SU-DHL-6 (cell line): ENCODE results near the gene GRIK4.

ENCODE experiments used
- H2AFZ ChIP-seq: fragments of 200-600 bp; sonication (generic); 2 replicates; pipeline ENCODE4 v1.6.1; 2014; ENCODE audit warnings: low read depth, mild to moderate bottlenecking, moderate library complexity, mixed read lengths, antibody characterized with exemption, low read length; ENCODE audit not compliant: severe bottlenecking
- H3F3A ChIP-seq: fragments of 200-600 bp; shearing (Covaris generic); 2 replicates; pipeline ENCODE4 v1.6.0; 2016; ENCODE audit warnings: antibody characterized with exemption, mild to moderate bottlenecking; ENCODE audit not compliant: insufficient read depth
- H3K27ac ChIP-seq: fragments of 200-600 bp; sonication (generic); 2 replicates; pipeline ENCODE4 v1.5.1; 2016; ENCODE audit warnings: low read depth, mild to moderate bottlenecking, low read length, moderate library complexity, mixed read lengths
- H3K27me3 ChIP-seq: fragments of 200-600 bp; sonication (generic), shearing (Covaris generic); 2 replicates; pipeline ENCODE4 v1.6.0; 2014; ENCODE audit warnings: mild to moderate bottlenecking, low read length
- H3K36me3 ChIP-seq: fragments of 200-600 bp; sonication (generic); 2 replicates; pipeline ENCODE4 v1.6.1; 2014; ENCODE audit warnings: mild to moderate bottlenecking, low read length, mixed read lengths
- H3K4me2 ChIP-seq: fragments of 300-600, 200-600 bp; shearing (Covaris generic), sonication (generic); 2 replicates; pipeline ENCODE4 v1.6.0; 2014; ENCODE audit warnings: low read length, low read depth, mild to moderate bottlenecking; ENCODE audit not compliant: poor library complexity, severe bottlenecking
- H3K4me3 ChIP-seq: fragments of 200-600 bp; sonication (generic); 2 replicates; pipeline ENCODE4 v1.5.1; 2014; ENCODE audit warnings: antibody characterized with exemption, low read length, mild to moderate bottlenecking, mixed read lengths; ENCODE audit not compliant: insufficient read depth, poor library complexity, severe bottlenecking
- H3K79me2 ChIP-seq: fragments of 200-600 bp; sonication (generic); 2 replicates; pipeline ENCODE4 v1.6.1; 2014; ENCODE audit warnings: mild to moderate bottlenecking, low read length, moderate library complexity; ENCODE audit not compliant: insufficient read depth
- H3K9ac ChIP-seq: fragments of 200-600 bp; sonication (generic); 2 replicates; pipeline ENCODE4 v1.7.0; 2014; ENCODE audit warnings: mild to moderate bottlenecking, low read length
- H3K9me2 ChIP-seq: fragments of 200-600 bp; sonication (generic); replicated peaks from 2 replicates; pipeline ENCODE4 v1.6.1; 2014; ENCODE audit warnings: low read length; ENCODE audit not compliant: insufficient read depth
- H3K9me3 ChIP-seq: fragments of 200-600 bp; sonication (generic); 2 replicates; pipeline ENCODE4 v1.6.1; 2014; ENCODE audit warnings: low read length, mixed read lengths; ENCODE audit not compliant: insufficient read depth
- H4K20me1 ChIP-seq: fragments of 200-600 bp; sonication (generic); 2 replicates; pipeline ENCODE4 v1.6.1; 2014; ENCODE audit warnings: low read depth, mild to moderate bottlenecking, antibody characterized with exemption, low read length, moderate library complexity, mixed read lengths
- CTCF ChIP-seq: fragments of 200-600 bp; sonication (generic); IDR thresholded peaks from one replicate; pipeline ENCODE4 v1.5.1; 2017; ENCODE audit warnings: antibody characterized with exemption, mild to moderate bottlenecking, low read length, moderate library complexity; ENCODE audit not compliant: insufficient read depth, poor library complexity, severe bottlenecking
- EZH2phosphoT487 ChIP-seq: fragments of 200-600 bp; sonication (generic), shearing (Covaris generic); conservative IDR thresholded peaks from 2 replicates; pipeline ENCODE4 v1.6.1; 2018; ENCODE audit warnings: mild to moderate bottlenecking, antibody characterized with exemption, low read length, moderate library complexity, mixed read lengths

GRIK4 gene

DNA sequence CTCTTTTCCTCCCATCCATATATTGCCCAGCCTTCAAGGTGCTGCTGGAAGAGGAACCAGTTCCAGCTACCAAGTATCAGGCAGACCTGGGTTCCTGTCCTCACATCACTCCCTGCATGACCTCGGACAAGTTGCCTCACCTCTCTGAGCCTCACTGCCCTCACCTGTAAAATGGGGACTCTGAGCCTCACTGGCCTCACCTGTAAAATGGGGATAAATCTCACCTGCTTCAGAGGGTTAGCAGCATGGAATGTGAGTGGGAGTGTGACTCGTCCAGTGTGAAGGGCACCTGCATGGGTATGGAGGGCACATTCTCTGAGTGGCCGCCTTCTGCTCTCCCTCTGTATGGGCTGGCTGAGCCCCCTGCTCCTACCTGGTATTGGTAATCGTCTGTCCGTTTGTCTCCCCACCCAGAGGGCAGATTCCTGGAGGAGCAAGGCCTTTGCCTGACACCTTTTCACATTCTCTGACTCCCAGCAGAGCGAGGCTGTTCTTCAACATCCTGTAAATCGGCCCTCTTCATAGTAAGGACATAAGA, 3.7 kb downstream of the GRIK4 start:
- no peak overlapping the region for H3K4me3 ChIP-seq
- H3K9ac ChIP-seq: no peak overlapping the region
- no peaks in the 10 kb centered on the region for H3K79me2 ChIP-seq
- no peaks in the 10 kb centered on the region for H3F3A ChIP-seq
- no peaks in the 10 kb centered on the region for H4K20me1 ChIP-seq
- no peaks in the 10 kb centered on the region for H3K9me2 ChIP-seq
- TF ChIP-seq CTCF (no peak), EZH2phosphoT487 (no peak)
- no peak overlapping the region for H3K27ac ChIP-seq
- H3K9me3 ChIP-seq: no peaks in the 10 kb centered on the region
- H3K4me2 ChIP-seq: no peak overlapping the region
- no peak overlapping the region for H2AFZ ChIP-seq
- H3K36me3 ChIP-seq: no peaks in the 10 kb centered on the region
- H3K27me3 ChIP-seq: no peaks in the 10 kb centered on the region

DNA sequence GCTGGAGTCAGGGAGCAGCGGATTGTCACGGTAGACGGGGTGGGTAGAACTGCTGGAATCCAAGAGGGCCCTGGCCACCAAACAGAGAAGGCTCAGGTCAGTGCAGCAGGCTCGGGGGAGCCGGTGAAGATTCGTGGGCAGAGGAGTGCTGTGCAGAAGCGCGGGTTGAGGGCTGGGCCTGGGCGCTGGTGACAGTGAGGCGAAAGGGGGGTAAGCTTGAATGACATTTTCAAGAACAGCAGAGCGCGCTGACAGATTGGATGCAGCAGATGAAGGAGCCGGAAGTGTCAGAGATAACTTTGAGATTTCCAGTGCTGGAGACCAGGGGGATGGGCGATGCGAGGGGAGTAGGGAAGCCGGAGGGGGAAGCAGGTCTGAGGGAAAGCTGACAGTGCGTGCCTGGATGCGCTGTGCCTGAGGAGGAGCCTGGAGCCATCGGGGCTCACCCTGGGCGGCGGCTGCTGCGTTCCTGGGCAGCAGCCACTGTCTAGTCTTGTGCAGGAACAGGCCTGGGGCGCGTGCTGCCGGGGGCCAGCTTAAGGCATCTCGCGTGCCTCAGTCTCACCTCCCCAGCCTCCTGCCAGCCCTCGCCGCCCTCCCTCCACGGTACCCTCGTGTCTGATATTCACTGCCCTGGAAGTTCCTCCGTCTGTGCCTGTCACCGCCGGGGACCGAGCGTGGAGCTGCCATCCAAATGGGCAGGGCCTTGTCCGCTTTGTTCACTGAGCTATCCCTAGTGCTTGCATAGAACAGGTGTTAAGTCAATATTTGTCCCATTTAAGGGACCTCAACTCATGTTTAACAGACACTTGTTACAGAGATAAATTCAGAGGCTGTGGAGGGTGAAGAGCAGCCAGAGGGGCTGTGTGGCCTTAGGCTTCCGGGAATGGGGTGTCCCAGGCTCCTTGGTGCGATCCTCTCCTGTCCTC, 5.2 kb downstream of the GRIK4 start:
- Histone ChIP-seq H3K9ac (no peak overlapping the region), H3K4me2 (no peak overlapping the region), H3F3A (no peaks in the 10 kb centered on the region), H3K4me3 (no peak overlapping the region), H4K20me1 (no peaks in the 10 kb centered on the region), H3K9me2 (no peaks in the 10 kb centered on the region), H3K36me3 (no peaks in the 10 kb centered on the region), H2AFZ (no peak overlapping the region), H3K9me3 (no peaks in the 10 kb centered on the region), H3K27ac (no peak overlapping the region), H3K79me2 (no peaks in the 10 kb centered on the region), H3K27me3 (no peaks in the 10 kb centered on the region)
- no peak for TF ChIP-seq EZH2phosphoT487
- TF ChIP-seq CTCF: no peak

DNA sequence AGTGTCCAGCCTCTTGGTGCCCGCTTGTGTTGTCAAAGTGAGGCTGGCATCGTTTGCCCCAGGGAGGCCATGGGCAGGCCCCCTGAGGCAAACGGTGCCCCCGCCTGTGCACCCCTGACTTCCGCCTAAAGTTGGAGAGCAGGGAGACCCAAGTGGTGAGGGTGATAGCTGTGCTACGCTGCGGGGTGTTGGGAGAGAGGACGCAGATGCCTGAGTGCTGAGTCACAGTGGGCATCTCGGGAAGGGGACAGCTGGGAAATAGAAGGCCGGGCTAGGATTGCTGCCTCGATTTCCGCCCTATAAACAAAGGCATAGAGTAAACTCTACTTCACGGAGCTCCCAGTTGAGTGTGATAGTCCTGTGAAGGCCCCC, 5.8 kb downstream of the GRIK4 start:
- no peaks in the 10 kb centered on the region for H3K36me3 ChIP-seq
- H2AFZ ChIP-seq: no peak overlapping the region
- H3K9ac ChIP-seq: no peak overlapping the region
- H3K27me3 ChIP-seq: no peaks in the 10 kb centered on the region
- no peaks in the 10 kb centered on the region for H4K20me1 ChIP-seq
- H3K9me2 ChIP-seq: no peaks in the 10 kb centered on the region
- H3K4me2 ChIP-seq: no peak overlapping the region
- no peaks in the 10 kb centered on the region for H3F3A ChIP-seq
- no peak overlapping the region for H3K27ac ChIP-seq
- TF ChIP-seq EZH2phosphoT487 (no peak), CTCF (no peak)
- no peaks in the 10 kb centered on the region for H3K79me2 ChIP-seq
- no peaks in the 10 kb centered on the region for H3K9me3 ChIP-seq
- H3K4me3 ChIP-seq: no peak overlapping the region
